Stimulated activated CD8-positive, alpha-beta memory T cell treated with anti-CD3 and anti-CD28 coated beads, Interleukin-2, amount 100 ng/mL, for 1 hour (primary cell): ENCODE data around the gene PARVG.

Experiments used
- DNase-seq, 2 donors: peaks; one replicate each; pipeline ENCODE4 v3.0.0-alpha.2; 2020; ENCODE audit warnings: low read depth in 2 of 2

The PARVG gene

GRCh38 chr22:44180706-44181032 lies at the start of gene PARVG:
PARVG (plus strand) TSS chr22:44180925; CDS start chr22:44183330, 2,405 bp downstream.
- no peak for DNase-seq

- no peak for DNase-seq
Measured at GRCh38 chr22:44131412-44131811, 49.3 kb upstream of the PARVG start.

- DNase-seq = no peak
Measured at GRCh38 chr22:44131989-44132685, 48.6 kb upstream of the PARVG start.

- DNase-seq = no peak
Measured at GRCh38 chr22:44132724-44133123, 48.0 kb upstream of the PARVG start.

- no peak for DNase-seq
Measured at GRCh38 chr22:44133161-44133560, 47.6 kb upstream of the PARVG start.

GRCh38 chr22:44133901-44134571 lies 46.7 kb upstream of the PARVG start:
- no peak for DNase-seq

GRCh38 chr22:44136112-44136511 lies 44.6 kb upstream of the PARVG start:
- DNase-seq = no peak

- no peak for DNase-seq
Measured at GRCh38 chr22:44136786-44137185, 43.9 kb upstream of the PARVG start.

- no peak for DNase-seq
Measured at GRCh38 chr22:44137415-44137814, 43.3 kb upstream of the PARVG start.

GRCh38 chr22:44139773-44140172 lies 41.0 kb upstream of the PARVG start:
- DNase-seq = no peak

GRCh38 chr22:44142421-44143104 lies 38.2 kb upstream of the PARVG start:
- DNase-seq = no peak

- DNase-seq = no peak
Measured at GRCh38 chr22:44143105-44143474, 37.6 kb upstream of the PARVG start.

- no peak for DNase-seq
Measured at GRCh38 chr22:44143579-44143978, 37.1 kb upstream of the PARVG start.

- no peak for DNase-seq
Measured at GRCh38 chr22:44144046-44144569, 36.6 kb upstream of the PARVG start.

GRCh38 chr22:44145544-44145943 lies 35.2 kb upstream of the PARVG start:
- no peak for DNase-seq

GRCh38 chr22:44146088-44146861 lies 34.5 kb upstream of the PARVG start:
- no peak for DNase-seq

- DNase-seq = no peak
Measured at GRCh38 chr22:44147008-44147645, 33.6 kb upstream of the PARVG start.

GRCh38 chr22:44147821-44148574 lies 32.7 kb upstream of the PARVG start:
- no peak for DNase-seq

GRCh38 chr22:44151676-44152075 lies 29.0 kb upstream of the PARVG start:
- DNase-seq = no peak

GRCh38 chr22:44153710-44154109 lies 27.0 kb upstream of the PARVG start:
- DNase-seq = no peak

GRCh38 chr22:44154436-44154942 lies 26.2 kb upstream of the PARVG start:
- DNase-seq = no peak
